GM12878 (cell line): ENCODE measurements around the gene BSPRY. TPM values are rescaled to one million over a fixed set of nuclear protein-coding genes. Genes with fewer than 3 reads are reported as not detected.

Source experiments
- ATAC-seq: fragments of 200-7000 bp; cut with Tn5 transposase; 3 replicates; pipeline ENCODE4 v1.9.1; 2020; ENCODE audit warnings: mild to moderate bottlenecking, moderate library complexity
- BruUV-seq: library from RNA; stranded (reverse); fragments of 400-500 nt; replicated peaks from 2 replicates; lab custom pipeline; 2021; lab: Mats Ljungman, UMichigan
- CTCF ChIA-PET: fragments of 300-600 bp; sonication (Branson Sonifier 250); formaldehyde crosslinking; extraction: SDS; loops from one replicate; lab custom pipeline; 2021; ENCODE audit warnings: inconsistent platforms; lab: Yijun Ruan, JAX
- POLR2A ChIA-PET: fragments of 350-600 bp; formaldehyde crosslinking; extraction: SDS; loops from one replicate; lab custom pipeline; 2021; ENCODE audit warnings: inconsistent platforms; lab: Charles Lee
- RAD21 ChIA-PET: fragments of 300-600 bp; sonication (Branson Sonifier 250); formaldehyde crosslinking; loops from one replicate; lab custom pipeline; 2023; ENCODE audit warnings: antibody characterized with exemption; ENCODE audit not compliant: unreplicated experiment; lab: Charles Lee
- SMC1A ChIA-PET: fragments of 300-600 bp; sonication (Branson Sonifier 250); formaldehyde crosslinking; loops from one replicate; lab custom pipeline; 2023; ENCODE audit not compliant: unreplicated experiment, uncharacterized antibody; lab: Charles Lee
- DNase-seq: peaks from one replicate; pipeline ENCODE4 v3.0.0-alpha.2; 2011; ENCODE audit warnings: low read depth, low spot score
- FAIRE-seq: peaks from 3 replicates; lab custom pipeline; 2011; peaks lifted over from hg19 to GRCh38; lab: Jason Lieb, UNC
- H2AFZ ChIP-seq: 2 replicates; pipeline ENCODE4 v1.6.0; 2011; ENCODE audit warnings: low read depth, low read length, control low read depth; ENCODE audit not compliant: control insufficient read depth
- H3K27ac ChIP-seq: 2 replicates; pipeline ENCODE4 v1.5.1; 2011; ENCODE audit warnings: control low read depth; ENCODE audit not compliant: control insufficient read depth, insufficient read depth
- H3K27me3 ChIP-seq, 2 experiments: replicated peaks in 1 of 2; 2 replicates each; pipeline versions ENCODE4 v1.6.0 to v1.6.1; 2011; ENCODE audit warnings: low read length in 1 of 2; ENCODE audit not compliant: control insufficient read depth in 2 of 2, insufficient read depth in 2 of 2
- H3K36me3 ChIP-seq, 2 experiments: 2 replicates each; pipeline ENCODE4 v1.5.1; 2011; ENCODE audit warnings: low read length in 1 of 2; ENCODE audit not compliant: control insufficient read depth in 2 of 2, insufficient read depth in 2 of 2
- H3K4me1 ChIP-seq: 2 replicates; pipeline ENCODE4 v1.6.1; 2011; ENCODE audit warnings: mild to moderate bottlenecking, low read length, moderate library complexity, mixed read lengths; ENCODE audit not compliant: control insufficient read depth, insufficient read depth
- H3K4me2 ChIP-seq: 2 replicates; pipeline ENCODE4 v1.6.0; 2011; ENCODE audit warnings: control low read depth; ENCODE audit not compliant: control insufficient read depth, insufficient read depth
- H3K4me3 ChIP-seq: fragments of 200-600 bp; sonication (generic); 2 replicates; pipeline ENCODE4 v1.5.1; 2016
- H3K79me2 ChIP-seq: 2 replicates; pipeline ENCODE4 v1.6.0; 2011; ENCODE audit warnings: low read length; ENCODE audit not compliant: control insufficient read depth, insufficient read depth
- H3K9ac ChIP-seq: 2 replicates; pipeline ENCODE4 v1.8.0; 2011; ENCODE audit warnings: low read length, control low read depth, mixed read lengths; ENCODE audit not compliant: control insufficient read depth, insufficient read depth
- H3K9me3 ChIP-seq: replicated peaks from 3 replicates; pipeline ENCODE4 v1.5.1; 2011; ENCODE audit warnings: mild to moderate bottlenecking, low read length; ENCODE audit not compliant: control insufficient read depth, insufficient read depth
- H4K20me1 ChIP-seq: 2 replicates; pipeline ENCODE4 v1.6.0; 2011; ENCODE audit not compliant: control insufficient read depth, insufficient read depth
- ASH2L ChIP-seq: fragments of 300-600, 200-600 bp; sonication (generic); IDR thresholded peaks from 2 replicates; pipeline ENCODE4 v1.6.1; 2017; ENCODE audit warnings: low read depth, mild to moderate bottlenecking, borderline replicate concordance
- CBX5 ChIP-seq: sonication (generic); IDR thresholded peaks from 2 replicates; pipeline ENCODE4 v1.6.1; 2016; ENCODE audit warnings: low read depth, moderate library complexity, mild to moderate bottlenecking, inconsistent platforms
- DPF2 ChIP-seq: fragments of 450-650 bp; IDR thresholded peaks from 2 replicates; pipeline ENCODE4 v1.6.1; 2017; ENCODE audit warnings: mild to moderate bottlenecking
- MYB ChIP-seq: fragments of 150-350 bp; IDR thresholded peaks from 2 replicates; pipeline ENCODE4 v1.6.1; 2014; ENCODE audit warnings: mild to moderate bottlenecking, low read depth, low read length, borderline replicate concordance
- NRF1 ChIP-seq: conservative IDR thresholded peaks from 2 replicates; pipeline ENCODE4 v1.6.1; 2011; ENCODE audit warnings: mild to moderate bottlenecking, low read depth, low read length, improper control_type of control experiment
- SP1 ChIP-seq: IDR thresholded peaks from one replicate; pipeline ENCODE4 v1.6.1; 2011; ENCODE audit warnings: low read depth, low read length
- SRF ChIP-seq, 2 experiments: IDR thresholded peaks; 2 replicates each; pipeline ENCODE4 v1.6.1; 2011; ENCODE audit warnings: low read depth in 2 of 2, low read length in 2 of 2, mild to moderate bottlenecking in 1 of 2, moderate library complexity in 1 of 2
- YBX1 ChIP-seq: fragments of 450-650 bp; IDR thresholded peaks from 2 replicates; pipeline ENCODE4 v1.6.1; 2016; ENCODE audit warnings: antibody characterized with exemption
- ZNF384 ChIP-seq: IDR thresholded peaks from 2 replicates; pipeline ENCODE4 v1.6.1; 2012; ENCODE audit warnings: low read depth, mild to moderate bottlenecking, low read length, improper control_type of control experiment, borderline replicate concordance
- ZNF592 ChIP-seq: fragments of 450-650 bp; IDR thresholded peaks from 2 replicates; pipeline ENCODE4 v1.6.1; 2017; ENCODE audit warnings: mild to moderate bottlenecking, moderate library complexity
- WGBS: methylation state at CpG from one replicate; pipeline ENCODE4 v1.1.6; 2016; ENCODE audit warnings: low lambda C conversion rate; ENCODE audit not compliant: insufficient replicate concordance, insufficient coverage; ENCODE audit errors: missing lambda C conversion rate; 5-methylcytosine and 5-hydroxymethylcytosine counted together
- in situ Hi-C: fragments of 300-500 bp; cut with MboI; formaldehyde crosslinking; loops from 9 replicates; pipeline ENCODE4 v1.14.3; 2018; ENCODE audit warnings: mixed read lengths
- intact Hi-C: fragments of 100-400 bp; cut with micrococcal nuclease; formaldehyde crosslinking; loops from one replicate; pipeline ENCODE4 v1.14.2; 2022; ENCODE audit not compliant: unreplicated experiment
- polyA plus RNA-seq, 11 experiments: library from polyadenylated mRNA; depleted of rRNA in 4 of 11; unstranded in 6 of 11; stranded (reverse) in 5 of 11; fragments of >200 nt; fragmentation: Nextera tagmentation in 4 of 11; fragmentation: Illumina TruSeq in 1 of 11; extraction: Ambion mirVana in 4 of 11; extraction: Trizol in 1 of 11; gene quantifications; 1 replicate in 1 of 11; 2 replicates in 10 of 11; pipeline versions ENCODE4 v1.2.1 to v1.2.3, GENCODE V29; 2011 to 2016; ENCODE audit warnings: inconsistent platforms in 2 of 11, missing spikeins in 2 of 11, low read depth in 1 of 11
- total RNA-seq, 4 experiments: library from RNA; depleted of rRNA in 3 of 4; stranded (reverse); fragments of >200 nt in 3 of 4; fragmentation: Illumina TruSeq in 1 of 4; extraction: Trizol in 1 of 4; gene quantifications; 2 replicates each; pipeline versions ENCODE4 v1.2.1 to v1.2.3, GENCODE V29; 2013 to 2021
- TF ChIP-seq, protein P1 (sequence below), 3 experiments: IDR thresholded peaks in 2 of 3; conservative IDR thresholded peaks in 1 of 3; 2 replicates each; pipeline ENCODE4 v1.5.1; 2011; ENCODE audit warnings: low read depth in 3 of 3, low read length in 3 of 3, mild to moderate bottlenecking in 3 of 3, control low read depth in 2 of 3, moderate library complexity in 2 of 3, inconsistent platforms in 1 of 3, mixed read lengths in 1 of 3; ENCODE audit not compliant: control insufficient read depth in 2 of 3, insufficient read depth in 1 of 3; ENCODE audit errors: extremely low read depth in 1 of 3
- TF ChIP-seq, protein P2 (sequence below): fragments of 450-650 bp; IDR thresholded peaks from 2 replicates; pipeline ENCODE4 v1.6.1; 2018; ENCODE audit warnings: mild to moderate bottlenecking, low read depth, moderate library complexity; ENCODE audit not compliant: partially characterized antibody
- TF ChIP-seq, protein P3 (sequence below): IDR thresholded peaks from 2 replicates; pipeline ENCODE4 v1.6.1; 2011; ENCODE audit warnings: borderline replicate concordance, low read depth, mild to moderate bottlenecking, moderate library complexity, low read length; ENCODE audit not compliant: insufficient read depth, poor library complexity, severe bottlenecking

BSPRY gene
- total and polyA plus RNA-seq, 10 of the 15 experiments (the other 5 are each of a cell fraction or from before 2014, with no cell fraction given), result 0.45 to 6.3 (median 4.1) TPM

DNA sequence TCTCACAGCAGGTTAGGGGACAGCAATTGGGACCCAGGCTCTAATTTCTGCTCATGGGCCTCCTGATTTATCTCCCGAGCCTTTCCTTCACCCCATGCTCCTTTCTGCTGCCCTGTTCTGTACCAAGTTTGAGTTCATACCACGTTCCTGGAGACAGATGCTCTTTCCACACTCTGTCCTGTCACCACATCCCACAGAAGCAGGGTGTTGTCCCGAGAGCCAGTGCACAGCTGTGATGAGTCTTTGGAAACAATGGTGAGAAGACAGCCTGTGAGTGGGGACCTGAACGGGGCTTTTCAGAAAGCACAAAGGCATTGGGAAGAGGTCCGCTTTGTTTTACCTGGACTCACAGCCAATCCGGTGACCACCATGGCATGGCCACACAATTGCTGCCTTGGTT is 26.7 kb upstream of the BSPRY start:
- SMC1A ChIA-PET, result no interaction called here
- no peak for FAIRE-seq
- Histone ChIP-seq H4K20me1 (no peaks in the 10 kb centered on the region), H3K4me2 (no peak overlapping the region), H2AFZ (no peak overlapping the region), H3K4me1 (no peaks in the 10 kb centered on the region), H3K79me2 (no peaks in the 10 kb centered on the region), H3K27me3 (peaks cover 0 to 3% of the 10 kb centered on the region in 2 experiments; a peak in 1 of 4 replicates), H3K4me3 (no peak overlapping the region), H3K36me3 (no peaks in the 10 kb centered on the region), H3K9me3 (no peaks in the 10 kb centered on the region), H3K27ac (no peak overlapping the region), H3K9ac (no peak overlapping the region)
- in situ Hi-C loops (no loop called here), intact Hi-C loops (no loop called here)
- BruUV-seq, result no TSS peak
- DNase-seq, result no peak
- 38% methylated on average over 6 of the region's 6 CpGs for WGBS
- RAD21 ChIA-PET, result no interaction called here
- POLR2A ChIA-PET, result no interaction called here
- CTCF ChIA-PET, result no interaction called here
- no peak for ATAC-seq
- TF ChIP-seq ZNF384 (no peak), YBX1 (no peak), SP1 (no peak), DPF2 (no peak), ASH2L (no peak), MYB (no peak), CBX5 (no peak), ZNF592 (no peak), SRF (IDR thresholded peaks at IDR 0.05; ENCODE audit: low read depth in 2 of 2, low read length in 2 of 2) (no peak), NRF1 (no peak)
- TF ChIP-seq, protein P1, sequence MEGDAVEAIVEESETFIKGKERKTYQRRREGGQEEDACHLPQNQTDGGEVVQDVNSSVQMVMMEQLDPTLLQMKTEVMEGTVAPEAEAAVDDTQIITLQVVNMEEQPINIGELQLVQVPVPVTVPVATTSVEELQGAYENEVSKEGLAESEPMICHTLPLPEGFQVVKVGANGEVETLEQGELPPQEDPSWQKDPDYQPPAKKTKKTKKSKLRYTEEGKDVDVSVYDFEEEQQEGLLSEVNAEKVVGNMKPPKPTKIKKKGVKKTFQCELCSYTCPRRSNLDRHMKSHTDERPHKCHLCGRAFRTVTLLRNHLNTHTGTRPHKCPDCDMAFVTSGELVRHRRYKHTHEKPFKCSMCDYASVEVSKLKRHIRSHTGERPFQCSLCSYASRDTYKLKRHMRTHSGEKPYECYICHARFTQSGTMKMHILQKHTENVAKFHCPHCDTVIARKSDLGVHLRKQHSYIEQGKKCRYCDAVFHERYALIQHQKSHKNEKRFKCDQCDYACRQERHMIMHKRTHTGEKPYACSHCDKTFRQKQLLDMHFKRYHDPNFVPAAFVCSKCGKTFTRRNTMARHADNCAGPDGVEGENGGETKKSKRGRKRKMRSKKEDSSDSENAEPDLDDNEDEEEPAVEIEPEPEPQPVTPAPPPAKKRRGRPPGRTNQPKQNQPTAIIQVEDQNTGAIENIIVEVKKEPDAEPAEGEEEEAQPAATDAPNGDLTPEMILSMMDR (IDR thresholded peaks at IDR 0.05 in 2 of 3, conservative IDR thresholded peaks at IDR 0.05 in 1 of 3; ENCODE audit: control insufficient read depth in 2 of 3, extremely low read depth in 1 of 3, insufficient read depth in 1 of 3, low read depth in 3 of 3, low read length in 3 of 3), result no peak
- TF ChIP-seq, protein P2, sequence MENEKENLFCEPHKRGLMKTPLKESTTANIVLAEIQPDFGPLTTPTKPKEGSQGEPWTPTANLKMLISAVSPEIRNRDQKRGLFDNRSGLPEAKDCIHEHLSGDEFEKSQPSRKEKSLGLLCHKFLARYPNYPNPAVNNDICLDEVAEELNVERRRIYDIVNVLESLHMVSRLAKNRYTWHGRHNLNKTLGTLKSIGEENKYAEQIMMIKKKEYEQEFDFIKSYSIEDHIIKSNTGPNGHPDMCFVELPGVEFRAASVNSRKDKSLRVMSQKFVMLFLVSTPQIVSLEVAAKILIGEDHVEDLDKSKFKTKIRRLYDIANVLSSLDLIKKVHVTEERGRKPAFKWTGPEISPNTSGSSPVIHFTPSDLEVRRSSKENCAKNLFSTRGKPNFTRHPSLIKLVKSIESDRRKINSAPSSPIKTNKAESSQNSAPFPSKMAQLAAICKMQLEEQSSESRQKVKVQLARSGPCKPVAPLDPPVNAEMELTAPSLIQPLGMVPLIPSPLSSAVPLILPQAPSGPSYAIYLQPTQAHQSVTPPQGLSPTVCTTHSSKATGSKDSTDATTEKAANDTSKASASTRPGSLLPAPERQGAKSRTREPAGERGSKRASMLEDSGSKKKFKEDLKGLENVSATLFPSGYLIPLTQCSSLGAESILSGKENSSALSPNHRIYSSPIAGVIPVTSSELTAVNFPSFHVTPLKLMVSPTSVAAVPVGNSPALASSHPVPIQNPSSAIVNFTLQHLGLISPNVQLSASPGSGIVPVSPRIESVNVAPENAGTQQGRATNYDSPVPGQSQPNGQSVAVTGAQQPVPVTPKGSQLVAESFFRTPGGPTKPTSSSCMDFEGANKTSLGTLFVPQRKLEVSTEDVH, result no peak
- TF ChIP-seq, protein P3, sequence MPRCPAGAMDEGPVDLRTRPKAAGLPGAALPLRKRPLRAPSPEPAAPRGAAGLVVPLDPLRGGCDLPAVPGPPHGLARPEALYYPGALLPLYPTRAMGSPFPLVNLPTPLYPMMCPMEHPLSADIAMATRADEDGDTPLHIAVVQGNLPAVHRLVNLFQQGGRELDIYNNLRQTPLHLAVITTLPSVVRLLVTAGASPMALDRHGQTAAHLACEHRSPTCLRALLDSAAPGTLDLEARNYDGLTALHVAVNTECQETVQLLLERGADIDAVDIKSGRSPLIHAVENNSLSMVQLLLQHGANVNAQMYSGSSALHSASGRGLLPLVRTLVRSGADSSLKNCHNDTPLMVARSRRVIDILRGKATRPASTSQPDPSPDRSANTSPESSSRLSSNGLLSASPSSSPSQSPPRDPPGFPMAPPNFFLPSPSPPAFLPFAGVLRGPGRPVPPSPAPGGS, result no peak
